ENCODE data around the gene BLTP2.
A peak's percentile ranks its signal among the peaks of the same experiment; 100 is the strongest.
"Not testable (repeated sequence)": the region's sequence is repeated elsewhere in the genome, so short reads cannot be mapped to it uniquely, and the experiment has no call there.

Gene BLTP2

DNA sequence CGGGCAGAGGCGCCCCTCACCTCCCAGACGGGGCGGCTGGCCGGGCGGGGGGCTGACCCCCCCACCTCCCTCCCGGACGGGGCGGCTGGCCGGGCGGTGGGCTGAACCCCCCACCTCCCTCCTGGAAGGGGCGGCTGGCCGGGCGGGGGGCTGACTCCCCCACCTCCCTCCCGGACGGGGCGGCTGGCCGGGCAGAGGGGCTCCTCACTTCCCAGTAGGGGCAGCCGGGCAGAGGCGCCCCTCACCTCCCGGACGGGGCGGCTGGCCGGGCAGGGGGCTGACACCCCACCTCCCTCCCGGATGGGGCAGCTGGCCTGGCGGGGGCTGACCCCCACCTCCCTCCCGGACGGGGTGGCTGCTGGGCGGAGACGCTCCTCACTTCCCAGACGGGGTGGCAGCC lies 40.9 kb downstream of the BLTP2 start:
- H2BK15ac ChIP-seq (ENCODE audit: low read depth, poor library complexity, severe bottlenecking); H3K36me3 ChIP-seq (ENCODE audit: control insufficient read depth in 1 of 2, insufficient read depth in 2 of 2, low read depth in 1 of 2, low read length in 2 of 2); H4K8ac ChIP-seq (ENCODE audit: low read length); H3K27me3 ChIP-seq (ENCODE audit: control insufficient read depth in 1 of 2, insufficient read depth in 1 of 2, low read length in 2 of 2); H2AK5ac ChIP-seq (ENCODE audit: low read length, severe bottlenecking); H4K91ac ChIP-seq (ENCODE audit: low read length); H3K18ac ChIP-seq (ENCODE audit: low read depth in 1 of 2, low read length in 2 of 2); H3K9me3 ChIP-seq (ENCODE audit: control insufficient read depth, low read length); H2BK5ac ChIP-seq (ENCODE audit: low read depth, low read length, poor library complexity, severe bottlenecking); H3K4ac ChIP-seq (ENCODE audit: low read depth in 1 of 2, low read length in 2 of 2); H3K23ac ChIP-seq (ENCODE audit: low read length in 2 of 2); H3K4me3 ChIP-seq (ENCODE audit: insufficient read depth in 1 of 2, low read depth in 1 of 2, low read length in 2 of 2); H3K27ac ChIP-seq (ENCODE audit: low read length, poor library complexity, severe bottlenecking); H3K14ac ChIP-seq (ENCODE audit: low read length in 2 of 2); H3K79me1 ChIP-seq (replicated peaks; ENCODE audit: low read length, poor library complexity, severe bottlenecking); DNase-seq; H2AFZ ChIP-seq (ENCODE audit: low read depth, low read length); H2BK120ac ChIP-seq (ENCODE audit: low read depth, low read length); H3K4me1 ChIP-seq (ENCODE audit: control insufficient read depth, insufficient read depth, low read depth, low read length); H3K4me2 ChIP-seq (ENCODE audit: low read length, poor library complexity, severe bottlenecking); H2BK12ac ChIP-seq (ENCODE audit: low read length in 2 of 2); H3K9ac ChIP-seq (ENCODE audit: low read length): not testable (repeated sequence)
- WGBS = 97% methylated on average over 6 of the region's 31 CpGs

GRCh38 chr17:28599311-28600184 lies 45.4 kb downstream of the BLTP2 start:
- Histone ChIP-seq H3K14ac (ENCODE audit: low read length in 2 of 2) (peak overlapping the region in 1 of 2 experiments; percentile 7), H3K79me1 (replicated peaks; ENCODE audit: low read length, poor library complexity, severe bottlenecking) (peaks cover 4% of the 10 kb centered on the region), H3K27ac (ENCODE audit: low read length, poor library complexity, severe bottlenecking) (peak overlapping the region; percentile 61), H2AFZ (ENCODE audit: low read depth, low read length) (peak overlapping the region; percentile 66), H3K9ac (ENCODE audit: low read length) (peak overlapping the region; percentile 97), H4K8ac (ENCODE audit: low read length) (peak overlapping the region; percentile 84), H3K23ac (ENCODE audit: low read length in 2 of 2) (peak overlapping the region in 1 of 2 experiments; percentile 14), H3K9me3 (ENCODE audit: control insufficient read depth, low read length) (no peaks in the 10 kb centered on the region), H3K4me3 (ENCODE audit: insufficient read depth in 1 of 2, low read depth in 1 of 2, low read length in 2 of 2) (peak overlapping the region; percentile 61 to 95), H3K4me2 (ENCODE audit: low read length, poor library complexity, severe bottlenecking) (peak overlapping the region; percentile 99), H3K27me3 (ENCODE audit: control insufficient read depth in 1 of 2, insufficient read depth in 1 of 2, low read length in 2 of 2) (no peaks in the 10 kb centered on the region), H4K91ac (ENCODE audit: low read length) (no peak overlapping the region), H2BK120ac (ENCODE audit: low read depth, low read length) (no peak overlapping the region), H2BK5ac (ENCODE audit: low read depth, low read length, poor library complexity, severe bottlenecking) (peak overlapping the region; percentile 20), H2BK15ac (ENCODE audit: low read depth, poor library complexity, severe bottlenecking) (peak overlapping the region; percentile 97), H3K4me1 (ENCODE audit: control insufficient read depth, insufficient read depth, low read depth, low read length) (peaks cover 10% of the 10 kb centered on the region), H3K36me3 (ENCODE audit: control insufficient read depth in 1 of 2, insufficient read depth in 2 of 2, low read depth in 1 of 2, low read length in 2 of 2) (no peaks in the 10 kb centered on the region), H2AK5ac (ENCODE audit: low read length, severe bottlenecking) (no peak overlapping the region), H3K4ac (ENCODE audit: low read depth in 1 of 2, low read length in 2 of 2) (peak overlapping the region in 1 of 2 experiments; percentile 32), H2BK12ac (ENCODE audit: low read length in 2 of 2) (peak overlapping the region in 1 of 2 experiments; percentile 61), H3K18ac (ENCODE audit: low read depth in 1 of 2, low read length in 2 of 2) (peak overlapping the region; percentile 67 to 77)
- peak; percentile 96 for DNase-seq
- 15% methylated on average over 40 of the region's 40 CpGs for WGBS

- no peak within 1 kb of the TSS for H2AK5ac ChIP-seq (ENCODE audit: low read length, severe bottlenecking)
- H2AFZ ChIP-seq (ENCODE audit: low read depth, low read length) = peak within 1 kb of the TSS; percentile 66
- H2BK5ac ChIP-seq (ENCODE audit: low read depth, low read length, poor library complexity, severe bottlenecking) = peak within 1 kb of the TSS; percentile 20
- peak within 1 kb of the TSS in 1 of 2 experiments; percentile 7 for H3K14ac ChIP-seq (ENCODE audit: low read length in 2 of 2)
- peak within 1 kb of the TSS; percentile 61 for H3K27ac ChIP-seq (ENCODE audit: low read length, poor library complexity, severe bottlenecking)
- peak within 1 kb of the TSS in 1 of 2 experiments; percentile 61 for H2BK12ac ChIP-seq (ENCODE audit: low read length in 2 of 2)
- peak within 1 kb of the TSS in 1 of 2 experiments; percentile 14 for H3K23ac ChIP-seq (ENCODE audit: low read length in 2 of 2)
- H3K18ac ChIP-seq (ENCODE audit: low read depth in 1 of 2, low read length in 2 of 2) = peak within 1 kb of the TSS; percentile 67 to 77
- H3K4me1 ChIP-seq (ENCODE audit: control insufficient read depth, insufficient read depth, low read depth, low read length) = peaks cover 10% of the 10 kb centered on the region
- H3K27me3 ChIP-seq (ENCODE audit: control insufficient read depth in 1 of 2, insufficient read depth in 1 of 2, low read length in 2 of 2) = no peaks in the 10 kb centered on the region
- peak within 1 kb of the TSS; percentile 97 for H2BK15ac ChIP-seq (ENCODE audit: low read depth, poor library complexity, severe bottlenecking)
- H3K4me3 ChIP-seq (ENCODE audit: insufficient read depth in 1 of 2, low read depth in 1 of 2, low read length in 2 of 2) = peak within 1 kb of the TSS; percentile 61 to 95
- H3K9ac ChIP-seq (ENCODE audit: low read length) = peak within 1 kb of the TSS; percentile 97
- H3K9me3 ChIP-seq (ENCODE audit: control insufficient read depth, low read length) = no peaks in the 10 kb centered on the region
- H3K4me2 ChIP-seq (ENCODE audit: low read length, poor library complexity, severe bottlenecking) = peak within 1 kb of the TSS; percentile 99
- peak; percentile 94 for DNase-seq
- no peaks in the 10 kb centered on the region for H3K36me3 ChIP-seq (ENCODE audit: control insufficient read depth in 1 of 2, insufficient read depth in 2 of 2, low read depth in 1 of 2, low read length in 2 of 2)
- WGBS = 1% methylated on average over 41 of the region's 44 CpGs
- peaks cover 4% of the 10 kb centered on the region for H3K79me1 ChIP-seq (replicated peaks; ENCODE audit: low read length, poor library complexity, severe bottlenecking)
- H2BK120ac ChIP-seq (ENCODE audit: low read depth, low read length) = no peak within 1 kb of the TSS
- H4K91ac ChIP-seq (ENCODE audit: low read length) = peak within 1 kb of the TSS; percentile 61
- H4K8ac ChIP-seq (ENCODE audit: low read length) = peak within 1 kb of the TSS; percentile 84
- H3K4ac ChIP-seq (ENCODE audit: low read depth in 1 of 2, low read length in 2 of 2) = peak within 1 kb of the TSS in 1 of 2 experiments; percentile 51
Measured at GRCh38 chr17:28598799-28599310, 46.1 kb downstream of the BLTP2 start, which contains the start of gene SPAG5. TSS of gene SPAG5 (minus strand) at chr17:28599025. CDS start at chr17:28598946, 79 bp downstream.

- no peaks in the 10 kb centered on the region for H3K27me3 ChIP-seq (ENCODE audit: control insufficient read depth in 1 of 2, insufficient read depth in 1 of 2, low read length in 2 of 2)
- no peaks in the 10 kb centered on the region for H3K9me3 ChIP-seq (ENCODE audit: control insufficient read depth, low read length)
- H2BK5ac ChIP-seq (ENCODE audit: low read depth, low read length, poor library complexity, severe bottlenecking) = no peak overlapping the region
- no peak overlapping the region for H2BK120ac ChIP-seq (ENCODE audit: low read depth, low read length)
- no peak overlapping the region for H3K23ac ChIP-seq (ENCODE audit: low read length in 2 of 2)
- H3K36me3 ChIP-seq (ENCODE audit: control insufficient read depth in 1 of 2, insufficient read depth in 2 of 2, low read depth in 1 of 2, low read length in 2 of 2) = peaks cover 0 to under 1% of the 10 kb centered on the region in 2 experiments
- no peak overlapping the region for H2BK15ac ChIP-seq (ENCODE audit: low read depth, poor library complexity, severe bottlenecking)
- H3K14ac ChIP-seq (ENCODE audit: low read length in 2 of 2) = no peak overlapping the region
- no peak overlapping the region for H2BK12ac ChIP-seq (ENCODE audit: low read length in 2 of 2)
- peak overlapping the region; percentile 97 for H3K9ac ChIP-seq (ENCODE audit: low read length)
- peak overlapping the region; percentile 99 for H3K4me2 ChIP-seq (ENCODE audit: low read length, poor library complexity, severe bottlenecking)
- H2AK5ac ChIP-seq (ENCODE audit: low read length, severe bottlenecking) = no peak overlapping the region
- H3K27ac ChIP-seq (ENCODE audit: low read length, poor library complexity, severe bottlenecking) = no peak overlapping the region
- peak overlapping the region; percentile 61 to 95 for H3K4me3 ChIP-seq (ENCODE audit: insufficient read depth in 1 of 2, low read depth in 1 of 2, low read length in 2 of 2)
- no peak overlapping the region for H4K91ac ChIP-seq (ENCODE audit: low read length)
- no peak overlapping the region for H3K18ac ChIP-seq (ENCODE audit: low read depth in 1 of 2, low read length in 2 of 2)
- H4K8ac ChIP-seq (ENCODE audit: low read length) = peak overlapping the region; percentile 63
- WGBS = 4% methylated on average over 16 of the region's 17 CpGs
- H3K4ac ChIP-seq (ENCODE audit: low read depth in 1 of 2, low read length in 2 of 2) = peak overlapping the region in 1 of 2 experiments; percentile 51
- peaks cover 4% of the 10 kb centered on the region for H3K79me1 ChIP-seq (replicated peaks; ENCODE audit: low read length, poor library complexity, severe bottlenecking)
- peaks cover 10% of the 10 kb centered on the region for H3K4me1 ChIP-seq (ENCODE audit: control insufficient read depth, insufficient read depth, low read depth, low read length)
- DNase-seq = no peak
- H2AFZ ChIP-seq (ENCODE audit: low read depth, low read length) = peak overlapping the region; percentile 19
Measured at GRCh38 chr17:28598389-28598788, 46.6 kb downstream of the BLTP2 start.
